Right renal pelvis (tissue), 4 donors: Measurements from ENCODE around the gene PIPOX. TPM values are rescaled to one million over a fixed set of nuclear protein-coding genes. Genes with fewer than 3 reads are reported as not detected.

Experiments
- DNase-seq, 4 donors: peaks; one replicate each; pipeline ENCODE4 v3.0.0-alpha.2; 2013; ENCODE audit warnings: low read depth in 4 of 4, low spot score in 3 of 4, missing footprints in 1 of 4
- polyA plus RNA-seq, 4 donors: library from polyadenylated mRNA; unstranded; fragments of 120-200 nt; gene quantifications; one replicate each; pipeline ENCODE4 v1.2.1, GENCODE V29; 2013; ENCODE audit not compliant: insufficient read length in 4 of 4

The PIPOX gene
- 10 to 100 TPM in 2 of 4 donors, 1 to 10 TPM in 2; 5.6 to 11.6 (median 9.1) TPM for polyA plus RNA-seq

DNA sequence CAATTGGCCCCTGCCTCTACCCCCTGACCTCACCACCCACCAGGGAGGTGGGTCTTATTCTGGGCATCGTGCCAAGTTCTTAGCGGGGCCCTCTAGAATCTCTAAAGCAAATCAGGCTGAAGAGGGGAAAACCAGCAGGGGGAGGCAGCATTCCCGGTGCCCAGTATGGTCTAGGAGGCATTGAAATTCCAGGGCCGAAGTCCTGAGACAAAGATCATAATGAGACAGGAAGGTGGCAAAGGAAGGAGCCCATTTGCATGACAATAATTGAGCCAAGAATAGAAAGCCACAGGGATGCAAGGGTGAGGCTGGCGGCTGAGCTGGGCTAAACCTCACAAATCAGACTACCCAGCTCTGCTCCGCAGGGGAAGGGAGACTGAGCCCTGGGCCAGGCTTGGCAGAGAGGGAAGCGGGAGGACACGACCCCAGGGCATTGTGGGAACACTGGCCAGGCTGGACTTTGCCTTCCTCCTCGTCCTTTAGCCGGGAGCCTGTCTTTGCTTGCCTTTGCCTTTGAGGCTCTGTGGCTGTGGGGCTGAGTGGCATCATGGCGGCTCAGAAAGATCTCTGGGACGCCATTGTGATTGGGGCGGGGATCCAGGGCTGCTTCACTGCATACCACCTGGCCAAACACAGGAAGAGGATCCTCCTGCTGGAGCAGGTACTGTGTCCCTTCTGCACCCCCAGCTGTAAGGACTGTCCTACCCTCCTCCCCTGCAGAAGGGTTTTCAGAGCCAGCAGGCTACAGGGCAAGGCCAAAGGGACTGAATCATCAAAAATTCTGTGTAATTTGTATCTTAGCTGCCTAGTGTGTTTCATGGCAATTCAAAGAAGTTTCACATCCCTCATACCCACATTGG lies at the start of gene PIPOX:
PIPOX (plus strand) TSS at position 463 of the 860 bp plus-strand sequence; CDS start at position 548, 85 bp downstream.
- DNase-seq = peak in 3 of 4 donors; percentile 33 to 47 (median 36)

GRCh38 chr17:28993645-28994426 lies 49.1 kb upstream of the PIPOX start:
- DNase-seq = no peak

- no peak for DNase-seq
Measured at GRCh38 chr17:28996554-28997096, 46.3 kb upstream of the PIPOX start.

GRCh38 chr17:28997806-28998205 lies 45.1 kb upstream of the PIPOX start:
- DNase-seq = no peak

DNA sequence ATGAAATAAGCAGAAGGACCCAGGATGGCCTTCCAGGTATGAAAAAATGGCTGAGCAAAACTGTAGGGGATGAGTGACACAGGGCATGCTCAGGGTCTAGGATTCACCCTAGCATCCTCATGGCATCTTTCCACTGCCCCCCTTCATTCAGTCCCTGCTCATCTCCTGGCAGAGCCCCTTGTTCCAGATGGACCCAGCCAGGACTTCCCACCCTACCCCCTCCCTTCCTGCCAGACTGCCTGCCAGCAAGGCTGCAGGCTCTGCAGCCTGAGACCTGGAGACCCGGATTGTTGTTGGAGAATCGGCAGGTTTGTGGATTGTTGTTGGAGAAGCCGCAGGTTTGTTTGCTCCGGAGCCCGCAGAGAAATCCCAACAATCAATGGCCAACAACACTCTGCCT lies 43.7 kb upstream of the PIPOX start:
- no peak for DNase-seq

DNA sequence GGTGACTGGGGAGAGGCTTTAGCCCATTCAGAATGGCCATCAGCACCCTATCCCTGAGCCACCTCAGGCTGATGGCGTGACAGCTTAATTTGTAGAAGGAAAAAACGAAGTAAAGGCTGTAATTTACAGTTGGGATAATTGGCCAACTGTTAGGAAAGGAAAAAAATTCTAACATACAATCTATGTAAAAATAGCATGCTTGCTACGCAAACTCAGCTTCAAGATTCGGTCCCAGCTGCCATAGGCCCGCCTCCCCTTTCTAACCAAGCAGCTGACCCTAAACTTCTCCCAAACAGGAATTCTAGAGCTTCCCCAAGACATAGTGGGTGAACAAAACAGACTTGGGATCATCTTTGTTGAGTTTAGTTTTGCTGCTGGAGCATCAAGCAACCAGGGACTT lies 42.0 kb upstream of the PIPOX start:
- DNase-seq = no peak

- DNase-seq = no peak
Measured at GRCh38 chr17:29002811-29003210, 40.1 kb upstream of the PIPOX start.

DNA sequence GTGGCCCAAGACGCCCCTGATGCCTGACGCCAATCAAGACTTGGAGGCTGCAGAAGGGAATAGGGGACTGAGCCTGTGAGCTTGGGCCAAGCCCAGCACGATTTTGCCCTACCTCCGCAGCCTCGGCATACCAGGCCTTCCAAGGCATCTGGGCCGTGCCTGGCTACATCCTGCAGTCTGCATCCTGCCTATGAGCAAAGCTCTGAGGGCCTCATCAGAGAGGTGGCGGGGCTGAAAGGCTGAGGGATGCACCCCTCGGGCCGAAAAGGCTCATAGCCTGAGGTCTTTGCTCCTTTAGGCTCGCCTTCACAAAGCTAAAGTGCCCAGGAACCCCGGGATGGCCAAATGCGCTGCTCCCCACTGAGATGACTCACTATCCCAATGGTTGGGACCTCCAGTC lies 39.7 kb upstream of the PIPOX start:
- DNase-seq = no peak

DNA sequence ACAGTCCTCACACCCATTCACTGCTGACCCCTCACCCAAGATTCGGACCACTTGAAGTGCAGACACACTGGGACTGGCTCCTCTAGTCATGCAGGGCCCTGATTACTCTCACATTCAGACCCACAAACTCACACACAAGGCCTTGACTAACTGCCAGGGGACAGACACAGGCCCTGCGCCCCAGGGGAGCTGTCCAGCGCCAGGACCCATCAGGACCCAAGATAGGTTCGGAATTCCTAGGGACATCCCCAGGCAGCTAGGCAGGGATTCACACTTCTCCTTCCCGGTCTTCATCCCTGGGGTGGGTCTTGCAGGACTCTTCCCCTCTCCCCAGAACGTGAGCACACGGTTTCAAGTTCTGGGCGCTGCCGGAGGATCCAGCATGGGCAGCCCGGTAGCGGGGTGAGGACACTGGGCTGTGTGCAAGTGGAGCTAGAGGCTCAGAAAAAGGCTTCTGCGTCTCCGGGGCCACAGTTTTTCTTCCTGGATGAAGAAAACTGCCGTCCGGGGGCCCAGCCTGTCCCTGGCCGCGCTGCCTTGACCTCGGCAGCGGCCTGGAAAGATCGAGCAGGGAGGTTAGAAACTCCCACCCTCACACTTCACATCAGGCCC lies 38.8 kb upstream of the PIPOX start:
- DNase-seq = no peak

DNA sequence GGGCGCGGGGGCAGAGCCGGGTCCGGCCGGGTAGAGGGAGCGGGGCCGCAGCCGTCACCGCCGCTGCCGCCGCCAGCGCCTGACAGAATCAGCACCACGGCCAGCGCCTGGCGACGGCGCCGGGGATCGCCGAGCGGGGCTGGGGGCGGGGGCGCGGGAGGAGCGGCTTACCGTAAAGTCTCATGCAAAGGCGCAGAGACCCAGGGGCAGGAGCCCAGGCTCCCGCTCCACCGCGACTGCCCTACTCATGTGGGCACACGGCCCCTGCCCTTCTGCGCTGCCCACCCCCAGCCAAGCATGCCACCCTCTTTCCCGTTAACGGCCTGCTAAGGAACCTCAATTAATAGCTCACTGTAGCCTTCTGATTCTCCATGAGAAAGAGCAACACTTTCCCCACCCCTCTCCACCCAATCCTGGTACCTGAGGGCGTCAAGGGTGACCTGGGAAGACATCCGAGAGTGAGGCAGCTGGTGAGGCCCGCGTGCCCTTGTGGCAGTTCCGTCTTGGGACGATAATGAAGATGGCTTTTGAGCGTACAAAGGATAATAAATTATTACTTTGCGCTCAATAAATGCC lies 36.9 kb upstream of the PIPOX start, which contains the start of gene SEZ6:
SEZ6 (minus strand) TSS at position 98 of the 576 bp plus-strand sequence. CDS start 164 bp downstream, outside the sequence.
- peak; percentile 61 to 77 (median 65) for DNase-seq

DNA sequence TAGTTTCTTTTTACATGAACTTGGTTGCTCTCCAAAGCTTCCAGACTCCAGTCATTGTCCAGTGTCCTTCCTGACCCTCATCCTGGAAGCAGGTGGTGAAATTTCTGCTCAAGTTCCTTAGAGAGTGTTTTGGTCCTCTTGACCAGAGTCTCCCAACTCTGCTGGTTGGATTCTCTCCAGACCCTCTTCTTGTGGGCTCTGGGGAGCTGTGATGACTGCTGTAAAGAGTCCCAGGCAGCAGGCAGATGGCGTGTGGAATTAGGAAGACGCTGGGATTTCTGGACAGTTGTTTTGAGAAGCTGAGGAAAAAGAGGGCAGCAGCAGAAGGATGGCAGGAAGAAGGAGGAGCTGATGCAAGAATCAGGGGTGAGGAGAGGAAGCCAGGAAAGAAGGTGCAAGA lies 35.5 kb upstream of the PIPOX start:
- no peak for DNase-seq

GRCh38 chr17:29007860-29008455 lies 35.0 kb upstream of the PIPOX start:
- no peak for DNase-seq

DNA sequence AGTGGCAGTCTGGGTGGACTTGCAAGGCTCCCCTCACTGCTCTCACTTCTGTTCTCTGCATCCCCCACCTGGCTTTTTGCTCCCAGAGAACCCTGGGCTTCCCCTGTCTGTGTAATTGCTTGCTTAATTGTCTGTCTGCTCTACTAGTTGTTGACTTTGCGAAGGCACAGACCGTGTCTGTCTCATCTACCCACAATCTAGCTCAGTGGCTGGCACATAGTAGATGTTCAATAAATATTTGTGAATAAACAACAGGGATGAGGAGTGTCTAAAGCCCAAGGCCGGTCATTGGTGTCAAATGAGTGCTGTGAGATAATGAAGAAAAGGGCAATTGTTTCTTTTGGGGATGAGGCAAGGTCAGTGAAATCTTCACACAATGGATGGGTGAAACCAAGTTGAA lies 34.4 kb upstream of the PIPOX start:
- DNase-seq = no peak

- DNase-seq = no peak
Measured at GRCh38 chr17:29010129-29010528, 32.8 kb upstream of the PIPOX start.

DNA sequence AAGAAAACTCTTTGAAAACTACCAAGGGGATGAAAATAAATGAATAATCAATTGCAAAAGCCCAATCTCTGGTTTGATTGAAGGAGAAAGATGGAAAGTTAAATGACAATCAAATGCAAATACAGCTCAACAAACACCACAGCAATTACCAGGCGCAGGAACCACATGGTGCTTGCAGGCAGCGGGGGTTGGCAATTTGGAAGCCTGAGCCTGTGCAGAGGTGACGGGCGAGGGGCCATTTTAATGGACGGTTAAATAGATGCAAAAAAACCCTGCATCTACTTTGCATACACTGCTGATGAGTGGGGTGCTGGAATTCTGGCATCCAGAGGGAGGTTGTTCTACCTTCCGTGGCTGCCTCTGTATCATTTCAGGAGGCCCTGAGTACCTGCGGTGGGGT lies 32.4 kb upstream of the PIPOX start:
- DNase-seq = no peak

- DNase-seq = no peak
Measured at GRCh38 chr17:29012535-29012934, 30.4 kb upstream of the PIPOX start.

DNA sequence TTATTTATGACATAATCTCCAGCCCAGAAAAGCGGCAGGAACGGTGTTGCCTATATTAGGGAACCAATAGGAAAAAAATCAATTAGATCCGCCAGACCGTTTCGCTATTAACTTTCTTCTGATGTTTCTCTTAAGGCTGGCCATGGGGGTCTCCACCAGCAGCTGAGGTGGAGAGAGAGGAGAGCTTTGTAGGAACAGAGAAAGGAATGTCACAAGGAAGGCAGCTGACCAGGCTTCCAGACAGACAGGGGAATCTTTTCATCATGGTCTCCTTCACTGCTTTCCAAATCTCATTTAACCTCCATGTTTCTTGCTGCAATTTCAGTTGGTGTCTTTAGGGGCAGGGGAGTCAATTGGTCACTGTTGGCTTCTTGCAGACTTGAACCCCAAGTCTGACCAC lies 28.2 kb upstream of the PIPOX start:
- DNase-seq = no peak

- DNase-seq = no peak
Measured at GRCh38 chr17:29016345-29017210, 26.4 kb upstream of the PIPOX start.
